Measurements from ENCODE around the gene PRORP. TPM values are rescaled to one million over a fixed set of nuclear protein-coding genes. Genes with fewer than 3 reads are reported as not detected.
"Not testable (repeated sequence)": the region's sequence is repeated elsewhere in the genome, so short reads cannot be mapped to it uniquely, and the experiment has no call there.

The PRORP gene
- total RNA-seq, 1 donor from 2014 or later = 21.3 TPM

DNA sequence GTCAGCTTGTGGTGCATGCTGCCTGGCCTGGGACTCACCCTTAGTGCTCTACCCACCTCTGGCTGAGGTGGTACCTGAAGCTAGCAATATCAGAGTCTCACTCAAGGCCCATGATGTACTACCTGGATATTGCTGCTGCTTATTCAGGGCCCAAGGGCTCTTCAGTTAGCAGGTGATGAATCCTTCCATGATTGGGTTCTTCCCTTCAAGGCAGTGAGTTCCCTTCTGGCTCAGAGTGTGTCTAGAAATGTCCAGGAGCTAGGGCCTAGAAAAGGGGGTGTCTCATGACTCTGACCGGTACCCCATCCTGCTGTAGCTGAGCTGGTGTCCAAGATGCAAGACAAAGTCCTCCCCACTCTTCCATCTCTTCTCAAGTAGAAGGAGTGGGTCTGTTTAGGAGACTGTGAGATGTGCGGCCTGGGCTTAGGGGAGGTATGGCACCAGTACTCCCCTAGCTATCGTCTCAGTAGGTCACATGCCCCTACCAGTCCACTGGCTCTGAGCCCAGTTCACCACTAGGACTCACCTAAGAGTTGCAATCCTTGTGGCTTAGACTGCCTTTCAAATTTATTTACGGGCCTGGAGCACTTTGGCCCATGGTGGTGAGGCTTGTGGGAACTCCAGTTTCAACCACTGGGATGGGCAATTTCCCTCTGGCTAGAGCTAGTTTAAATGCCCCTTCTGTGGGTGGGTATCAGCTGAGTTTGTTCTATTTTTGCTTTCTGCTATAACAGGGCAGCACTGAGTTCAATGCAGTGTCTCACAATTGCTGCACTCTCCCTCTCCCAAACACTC, 12.2 kb downstream of the PRORP start:
- no peak for DNase-seq (ENCODE audit: low spot score)

DNA sequence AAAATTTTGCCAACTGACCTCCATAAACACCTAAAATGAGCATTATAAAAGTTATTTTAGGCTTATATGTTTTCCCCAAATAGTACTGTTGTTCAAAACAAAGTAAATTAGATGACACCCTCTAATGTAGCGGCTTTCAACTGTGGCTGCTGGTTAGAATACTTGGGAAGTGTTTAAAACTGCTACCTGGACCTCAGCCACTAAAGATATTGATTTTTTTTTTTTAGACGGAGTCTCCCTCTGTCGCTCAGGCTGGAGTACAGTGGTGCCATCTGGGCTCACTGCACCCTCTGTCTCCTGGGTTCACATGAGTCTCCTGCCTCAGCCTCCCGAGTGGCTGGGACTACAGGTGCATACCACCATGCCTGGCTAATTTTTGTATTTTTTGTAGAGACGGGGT, 16.2 kb downstream of the PRORP start:
- no peak for DNase-seq (ENCODE audit: low spot score)

DNA sequence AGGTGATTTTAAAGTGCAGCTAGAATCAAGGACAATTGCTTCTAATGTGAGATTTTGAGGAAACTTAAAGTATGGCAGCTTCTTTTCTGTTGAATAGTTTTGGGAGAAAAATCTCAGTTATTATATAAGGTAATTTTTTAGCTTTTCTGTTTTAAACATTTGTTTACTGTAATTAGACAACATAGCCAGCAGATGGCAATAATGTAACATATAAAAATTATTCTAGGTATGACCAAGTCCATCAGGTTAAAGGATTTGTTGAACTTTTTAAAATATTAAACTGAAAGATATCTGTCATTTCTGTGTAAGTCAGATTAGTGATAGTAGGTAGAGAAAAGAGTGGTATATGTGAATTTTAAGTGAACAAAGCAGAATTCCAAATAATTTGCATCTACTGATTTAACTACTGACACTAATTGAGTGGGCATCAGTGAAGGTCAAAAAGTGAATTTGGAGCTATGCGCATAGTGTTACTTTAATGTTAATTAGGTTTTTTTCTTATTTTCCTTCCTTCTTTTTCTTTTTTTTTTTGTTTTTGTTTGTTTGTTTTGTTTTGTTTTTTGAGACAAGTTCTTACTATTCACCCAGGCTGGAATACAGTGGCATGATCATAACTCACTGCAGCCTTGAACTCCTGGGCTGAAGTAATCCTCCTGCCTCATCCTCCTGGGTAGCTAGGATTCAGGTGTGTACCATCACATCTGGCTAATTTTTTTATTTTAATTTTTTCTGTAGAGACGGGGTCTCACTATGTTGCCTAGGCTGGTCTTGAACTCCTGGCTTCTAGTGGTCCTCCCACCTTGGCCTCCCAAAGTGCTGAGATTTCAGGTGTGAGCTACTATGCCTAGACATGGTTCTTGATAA, 18.6 kb downstream of the PRORP start:
- no peak for DNase-seq (ENCODE audit: low spot score)

DNA sequence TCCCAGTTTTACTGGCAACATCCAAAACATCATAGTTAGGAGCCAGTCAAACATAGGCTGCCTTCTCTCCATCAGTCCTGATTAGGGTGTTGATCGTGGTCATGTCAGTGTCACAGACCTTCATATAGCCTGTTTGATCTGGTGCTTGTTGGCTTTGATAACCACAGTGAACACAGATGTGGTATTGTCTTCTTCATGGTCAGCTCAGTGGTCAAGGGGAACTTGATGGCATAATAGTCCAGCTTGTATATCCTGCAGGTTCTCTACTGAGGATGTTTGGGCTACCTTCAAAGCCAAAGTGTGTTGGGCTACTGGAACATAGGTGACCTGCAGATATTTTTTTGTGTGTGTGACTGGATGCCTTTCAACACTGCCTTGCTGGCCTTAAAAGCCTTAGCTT, 21.7 kb downstream of the PRORP start:
- no peak for DNase-seq (ENCODE audit: low spot score)

DNA sequence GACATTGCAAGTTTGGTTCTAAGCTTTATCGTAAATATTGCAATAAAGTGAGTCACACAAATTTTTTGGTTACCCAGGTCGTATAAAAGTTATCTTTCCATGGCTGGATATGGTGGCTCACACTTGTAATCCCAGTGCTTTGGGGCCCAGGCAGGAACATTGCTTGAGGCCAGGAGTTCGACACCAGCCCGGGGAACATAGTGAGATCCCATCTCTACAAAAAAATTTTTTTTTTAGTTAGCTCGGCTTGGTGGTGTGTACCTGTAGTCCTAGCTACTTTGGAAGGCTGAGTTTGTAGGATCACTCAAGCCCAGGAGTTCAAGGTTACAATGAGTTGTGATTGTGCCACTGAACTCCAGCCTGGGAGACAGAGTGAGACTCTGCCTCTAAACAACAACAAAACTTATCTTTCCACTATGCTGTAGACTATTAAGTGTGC, 24.4 kb downstream of the PRORP start:
- DNase-seq (ENCODE audit: low spot score) = no peak

DNA sequence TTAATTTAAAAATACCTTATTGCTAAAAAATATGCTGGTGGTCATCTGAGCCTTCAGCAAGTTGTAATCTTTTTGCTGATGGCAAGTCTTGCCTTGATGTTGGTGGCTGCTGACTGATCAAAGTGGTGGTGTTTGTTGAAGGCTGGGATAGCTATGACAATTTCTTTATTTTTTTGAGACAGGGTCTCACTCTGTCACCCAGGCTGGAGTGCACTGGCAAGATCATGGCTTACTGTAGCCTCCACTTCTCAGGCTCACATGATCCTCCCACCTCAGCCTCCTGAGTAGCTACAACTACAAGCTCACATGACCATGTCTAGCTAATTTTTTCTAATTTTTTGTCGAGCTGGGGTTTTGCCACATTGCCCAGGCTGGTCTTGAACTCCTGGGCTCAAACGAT, 24.8 kb downstream of the PRORP start:
- DNase-seq (ENCODE audit: low spot score) = no peak

DNA sequence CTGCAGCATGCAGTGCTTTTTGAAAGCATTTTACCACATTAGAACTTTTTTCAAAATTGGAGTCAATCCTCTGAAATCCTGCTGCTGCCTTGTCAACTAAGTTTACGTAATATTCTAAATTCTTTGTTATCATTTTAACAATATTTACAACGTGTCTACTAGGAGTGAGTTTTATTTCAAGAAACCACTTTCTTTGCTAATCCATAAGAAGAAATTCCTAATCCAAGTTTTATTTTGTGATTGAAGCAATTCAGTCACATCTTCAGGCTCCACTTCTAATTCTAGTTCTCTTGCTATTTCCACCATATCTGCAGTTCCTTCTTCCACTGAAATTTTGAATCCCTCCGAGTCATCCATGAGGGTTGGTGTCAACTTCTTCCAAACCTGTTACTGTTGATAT, 25.4 kb downstream of the PRORP start:
- DNase-seq (ENCODE audit: low spot score) = no peak

DNA sequence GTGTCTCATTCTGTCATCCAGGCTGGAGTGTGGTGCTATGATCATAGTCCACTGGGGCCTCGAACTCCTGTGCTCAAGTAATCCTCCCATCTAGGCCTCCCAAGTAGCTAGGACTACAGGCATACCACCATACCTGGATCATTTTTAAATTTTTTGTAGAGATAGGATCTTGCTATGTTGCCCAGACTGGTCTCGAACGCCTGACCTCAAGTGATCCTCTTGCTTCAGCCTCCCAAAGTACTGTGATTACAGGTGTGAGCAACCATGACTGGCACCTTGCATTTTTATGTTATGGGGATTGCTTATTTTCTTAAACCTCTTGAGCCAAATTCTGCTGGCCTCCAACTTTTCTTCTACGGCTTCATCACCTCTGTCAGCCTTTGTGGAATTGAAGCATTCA, 26.9 kb downstream of the PRORP start:
- no peak for DNase-seq (ENCODE audit: low spot score)

DNA sequence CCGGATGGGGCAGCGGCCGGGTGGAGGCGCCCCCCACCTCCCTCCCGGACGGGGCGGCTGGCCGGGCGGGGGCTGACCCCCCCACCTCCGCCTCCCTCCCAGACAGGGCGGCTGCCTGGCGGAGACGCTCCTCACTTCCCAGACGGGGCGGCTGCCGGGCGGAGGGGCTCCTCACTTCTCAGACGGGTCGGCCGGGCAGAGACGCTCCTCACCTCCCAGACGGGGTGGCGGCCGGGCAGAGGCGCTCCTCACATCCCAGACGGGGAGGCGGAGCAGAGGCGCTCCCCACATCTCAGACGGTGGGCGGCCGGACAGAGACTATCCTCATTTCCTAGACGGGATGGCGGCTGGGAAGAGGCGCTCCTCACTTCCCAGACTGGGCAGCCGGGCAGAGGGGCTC, 30.2 kb downstream of the PRORP start:
- not testable (repeated sequence) for DNase-seq (ENCODE audit: low spot score)

DNA sequence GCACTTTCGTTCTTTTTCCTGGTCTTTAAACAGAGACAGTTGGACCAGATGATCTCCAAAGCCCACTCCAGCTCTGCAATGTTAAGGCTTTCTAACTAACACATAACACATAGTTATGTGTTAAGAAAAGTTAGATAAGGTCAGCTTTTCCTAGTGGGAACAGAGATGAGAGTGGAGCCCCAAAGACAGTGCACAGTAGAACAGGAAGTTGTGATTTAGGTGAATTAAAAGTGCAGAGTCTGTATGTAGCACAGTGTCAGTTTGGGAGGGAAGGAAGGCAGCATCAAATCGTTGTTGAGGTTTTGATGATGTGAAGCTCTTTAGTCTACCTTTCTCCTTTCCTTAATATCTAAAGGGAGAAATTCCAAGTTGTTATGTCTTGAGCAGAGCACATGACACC, 31.7 kb downstream of the PRORP start:
- no peak for DNase-seq (ENCODE audit: low spot score)

DNA sequence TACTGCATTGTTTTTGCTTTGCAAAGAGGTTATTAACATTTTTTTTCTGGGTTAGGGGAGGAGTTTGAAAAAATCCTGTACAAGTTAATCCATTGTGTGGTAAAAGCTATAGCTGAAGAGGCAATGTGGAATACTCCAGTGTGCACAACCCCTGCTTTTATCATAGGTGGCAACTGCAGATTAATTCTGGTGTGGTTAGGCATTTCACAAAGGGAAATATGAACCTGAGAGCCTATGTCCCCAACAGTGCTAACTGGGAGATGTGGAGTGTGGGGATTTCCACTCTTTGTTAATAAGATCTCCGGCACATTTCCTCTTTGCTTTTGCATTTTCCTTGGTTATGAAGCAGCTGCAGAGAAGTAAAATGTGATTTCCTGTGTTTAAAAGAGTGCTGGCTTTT, 33.6 kb downstream of the PRORP start:
- DNase-seq (ENCODE audit: low spot score) = no peak

DNA sequence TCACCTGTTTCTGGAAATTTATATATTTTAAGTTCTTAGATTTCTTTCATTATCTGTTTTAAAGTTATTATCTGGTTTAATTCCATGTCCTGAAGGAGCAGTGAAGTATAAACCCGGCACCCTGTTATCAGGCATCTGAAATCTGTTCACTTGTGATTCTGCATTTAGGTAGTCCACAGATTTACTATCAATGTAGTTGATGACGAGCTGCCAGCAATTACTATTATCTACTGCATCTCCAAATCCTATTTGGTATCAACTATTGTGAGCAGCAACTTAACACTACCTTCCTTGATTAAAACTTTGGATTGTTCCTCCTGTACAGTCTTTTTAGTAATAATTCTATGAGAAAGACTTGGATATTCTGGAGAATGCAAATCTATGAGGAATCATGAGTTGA, 36.1 kb downstream of the PRORP start:
- no peak for DNase-seq (ENCODE audit: low spot score)

DNA sequence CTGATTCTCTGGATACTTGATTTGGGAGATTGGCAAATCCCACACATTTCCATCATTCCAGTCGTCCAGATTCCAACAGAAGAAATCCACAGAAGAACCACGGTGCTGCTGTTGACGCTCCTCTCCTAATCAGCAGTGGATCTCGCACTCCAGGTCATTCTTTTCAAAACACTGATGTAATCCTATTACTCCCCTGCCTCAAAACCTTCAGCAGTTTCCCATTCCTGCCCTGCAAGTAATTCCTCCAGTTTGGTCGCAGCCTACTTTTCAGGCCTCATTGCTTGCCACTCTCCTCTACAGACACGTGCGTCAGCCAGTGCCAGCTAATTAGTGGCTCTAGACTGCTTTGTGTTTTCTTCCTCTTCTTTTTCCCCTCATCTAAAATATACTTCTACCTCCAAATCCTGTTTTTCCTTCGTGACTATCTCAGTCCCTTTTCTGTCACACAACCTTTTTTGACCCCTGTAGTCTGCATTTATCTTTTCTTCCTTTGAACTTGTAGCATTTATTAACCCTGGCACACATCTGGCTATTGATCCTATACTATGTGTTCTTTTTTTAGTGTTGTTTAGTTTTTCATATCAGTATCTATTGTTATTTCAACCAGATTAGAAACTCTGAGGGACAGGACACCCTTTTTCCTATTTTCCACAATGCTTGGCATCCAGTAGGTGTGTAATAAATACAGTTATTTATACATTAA, 36.8 kb downstream of the PRORP start:
- DNase-seq (ENCODE audit: low spot score) = no peak

DNA sequence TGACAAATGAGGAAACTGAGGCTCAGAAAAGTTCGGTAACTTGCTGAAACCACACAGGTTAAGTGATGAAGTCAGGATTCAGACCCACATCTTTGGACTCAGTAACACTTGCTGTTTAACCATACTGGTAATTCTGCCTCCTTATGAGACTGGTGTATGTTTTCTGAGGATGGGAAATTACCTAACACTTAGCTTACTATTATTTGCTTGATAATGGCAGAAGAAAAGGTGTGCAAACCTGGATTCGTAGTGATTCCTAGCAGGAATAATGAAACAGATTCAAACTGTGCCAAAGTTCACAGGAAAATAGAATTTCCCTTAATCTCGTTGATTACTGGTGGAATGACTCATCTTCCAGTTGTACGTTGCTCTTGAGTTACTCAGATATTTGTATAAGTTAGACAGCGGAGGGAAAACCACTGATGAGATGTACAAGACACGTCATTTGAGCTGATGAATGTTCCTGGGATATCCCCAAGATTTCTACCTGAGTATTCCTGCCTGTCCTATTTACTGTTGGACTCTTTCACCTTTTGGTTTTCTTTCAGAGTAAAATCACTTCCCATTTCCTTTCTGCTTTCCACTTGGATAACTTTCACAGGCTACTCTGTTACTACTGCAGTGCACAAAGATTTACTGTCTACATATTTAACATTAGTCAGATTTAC, 37.5 kb downstream of the PRORP start:
- no peak for DNase-seq (ENCODE audit: low spot score)

DNA sequence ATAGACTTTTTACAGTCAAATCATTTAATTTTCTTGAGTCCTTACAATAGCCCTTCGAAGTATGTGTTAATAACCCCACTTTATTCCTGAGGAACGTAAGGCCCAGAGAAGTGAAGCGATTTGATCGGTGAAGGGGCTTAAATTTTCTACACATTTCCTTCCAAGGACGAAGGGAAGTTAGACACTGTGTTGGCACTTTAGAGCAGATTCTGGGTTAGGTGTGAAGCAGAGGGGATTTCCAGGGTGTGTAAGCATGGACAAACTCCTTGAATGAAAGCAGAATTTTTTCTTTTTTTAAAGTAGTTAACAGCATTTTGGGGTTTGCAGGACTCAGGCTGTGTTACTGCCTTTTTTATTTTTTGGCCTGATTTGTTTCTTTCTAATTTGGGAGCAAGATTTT, 38.9 kb downstream of the PRORP start:
- DNase-seq (ENCODE audit: low spot score) = no peak

DNA sequence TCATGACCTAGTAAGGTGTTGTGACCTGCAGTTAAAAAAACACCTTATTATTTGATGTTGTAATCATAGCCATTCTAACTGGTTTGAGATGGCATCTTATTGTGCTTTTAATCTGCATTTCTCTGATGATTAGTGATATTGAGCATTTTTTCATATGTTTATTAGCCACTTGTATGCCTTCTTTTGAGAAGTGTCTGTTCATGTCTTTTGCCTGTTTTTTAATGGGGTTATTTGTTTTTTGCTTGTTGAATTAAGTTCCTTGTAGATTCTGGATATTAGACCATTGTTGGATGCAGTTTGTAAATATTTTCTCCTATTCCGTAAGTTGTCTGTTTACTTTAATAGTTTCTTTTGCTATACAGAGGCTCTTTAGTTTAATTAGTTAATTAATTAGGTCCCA, 41.0 kb downstream of the PRORP start:
- DNase-seq (ENCODE audit: low spot score) = no peak

DNA sequence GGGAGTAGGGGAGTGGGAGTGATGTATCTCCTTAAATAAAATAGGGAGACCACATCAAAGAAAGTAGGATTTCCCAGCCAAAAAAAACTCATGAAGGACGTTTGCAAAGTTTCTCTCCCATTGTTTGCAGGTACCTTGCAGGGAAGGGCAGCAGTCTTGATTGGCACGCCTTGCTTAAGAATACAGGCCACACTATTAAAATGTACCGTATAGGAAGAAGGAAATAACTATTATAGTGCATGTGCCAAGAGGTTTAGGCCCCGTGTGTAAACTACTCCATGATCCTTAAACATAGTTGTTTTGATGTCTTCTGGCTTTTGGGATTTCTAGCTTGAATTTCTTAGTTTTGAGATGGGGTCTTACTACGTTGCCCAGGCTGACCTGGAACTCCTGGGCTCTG, 42.5 kb downstream of the PRORP start:
- no peak for DNase-seq (ENCODE audit: low spot score)

DNA sequence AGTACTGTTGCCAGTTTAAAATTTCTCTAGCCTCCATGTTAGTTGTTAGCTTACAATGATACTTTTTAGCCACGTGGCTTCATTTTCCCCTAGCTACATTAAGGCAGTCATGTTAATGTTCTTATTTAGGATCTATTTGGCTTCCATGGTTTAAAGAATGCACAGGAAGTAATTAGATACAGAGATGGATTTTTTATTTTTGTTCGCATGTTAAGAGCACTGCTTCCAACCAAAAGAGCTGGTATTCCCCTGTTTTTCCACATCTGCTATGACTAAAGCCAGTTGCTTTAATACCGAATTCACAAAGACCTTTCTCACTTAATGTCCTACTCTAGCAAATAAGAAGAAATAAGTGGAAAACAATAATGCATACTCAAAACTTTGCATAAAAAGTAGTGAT, 45.1 kb downstream of the PRORP start:
- no peak for DNase-seq (ENCODE audit: low spot score)

All from mesenteric fat pad (tissue), 1 donor.